ENCODE measurements around the gene CPB2.

DNA sequence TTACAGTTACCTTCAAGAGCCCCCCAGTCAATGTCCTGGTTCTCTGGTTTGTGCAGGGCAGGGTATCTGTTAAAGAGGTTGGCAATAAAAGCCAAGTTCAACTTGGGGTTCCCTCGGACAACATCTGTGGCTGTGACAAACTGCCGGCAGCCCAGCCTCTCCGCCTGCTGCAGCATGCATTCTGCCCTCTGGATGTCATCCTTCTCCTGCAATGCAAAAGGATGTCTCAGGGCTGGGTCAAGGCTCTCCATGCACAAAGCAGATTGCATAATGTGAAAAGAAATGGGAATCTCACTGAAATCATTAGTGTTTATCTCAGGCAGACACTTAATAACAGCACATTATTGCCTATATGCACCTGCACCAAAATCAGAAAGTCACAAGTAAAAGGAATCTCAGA, 42.1 kb upstream of the CPB2 start:
- TF ChIP-seq FOXK2 (conservative IDR thresholded peaks at IDR 0.05 in 1 of 2, IDR thresholded peaks at IDR 0.05 in 1 of 2; ENCODE audit: low read depth in 2 of 2) (no peak), FOS (IDR thresholded peaks at IDR 0.05; ENCODE audit: extremely low read depth, insufficient read length) (no peak), ZNF121 (CRISPR knock-in tag; conservative IDR thresholded peaks at IDR 0.05) (no peak), TARDBP (IDR thresholded peaks at IDR 0.05) (no peak), SAFB (IDR thresholded peaks at IDR 0.05; ENCODE audit: borderline replicate concordance, low read depth, low read length) (no peak), ETV5 (CRISPR knock-in tag; IDR thresholded peaks at IDR 0.05; ENCODE audit: low read depth) (no peak), NR2C2 (CRISPR knock-in tag; IDR thresholded peaks at IDR 0.05) (no peak), NR2C2 (tag; IDR thresholded peaks at IDR 0.05) (no peak)
- TF ChIP-seq, protein P1, sequence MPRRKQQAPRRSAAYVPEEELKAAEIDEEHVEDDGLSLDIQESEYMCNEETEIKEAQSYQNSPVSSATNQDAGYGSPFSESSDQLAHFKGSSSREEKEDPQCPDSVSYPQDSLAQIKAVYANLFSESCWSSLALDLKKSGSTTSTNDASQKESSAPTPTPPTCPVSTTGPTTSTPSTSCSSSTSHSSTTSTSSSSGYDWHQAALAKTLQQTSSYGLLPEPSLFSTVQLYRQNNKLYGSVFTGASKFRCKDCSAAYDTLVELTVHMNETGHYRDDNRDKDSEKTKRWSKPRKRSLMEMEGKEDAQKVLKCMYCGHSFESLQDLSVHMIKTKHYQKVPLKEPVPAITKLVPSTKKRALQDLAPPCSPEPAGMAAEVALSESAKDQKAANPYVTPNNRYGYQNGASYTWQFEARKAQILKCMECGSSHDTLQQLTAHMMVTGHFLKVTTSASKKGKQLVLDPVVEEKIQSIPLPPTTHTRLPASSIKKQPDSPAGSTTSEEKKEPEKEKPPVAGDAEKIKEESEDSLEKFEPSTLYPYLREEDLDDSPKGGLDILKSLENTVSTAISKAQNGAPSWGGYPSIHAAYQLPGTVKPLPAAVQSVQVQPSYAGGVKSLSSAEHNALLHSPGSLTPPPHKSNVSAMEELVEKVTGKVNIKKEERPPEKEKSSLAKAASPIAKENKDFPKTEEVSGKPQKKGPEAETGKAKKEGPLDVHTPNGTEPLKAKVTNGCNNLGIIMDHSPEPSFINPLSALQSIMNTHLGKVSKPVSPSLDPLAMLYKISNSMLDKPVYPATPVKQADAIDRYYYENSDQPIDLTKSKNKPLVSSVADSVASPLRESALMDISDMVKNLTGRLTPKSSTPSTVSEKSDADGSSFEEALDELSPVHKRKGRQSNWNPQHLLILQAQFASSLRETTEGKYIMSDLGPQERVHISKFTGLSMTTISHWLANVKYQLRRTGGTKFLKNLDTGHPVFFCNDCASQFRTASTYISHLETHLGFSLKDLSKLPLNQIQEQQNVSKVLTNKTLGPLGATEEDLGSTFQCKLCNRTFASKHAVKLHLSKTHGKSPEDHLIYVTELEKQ (CRISPR knock-in tag; IDR thresholded peaks at IDR 0.05), result no peak
